AG09319 (cell line): ENCODE measurements around the gene NSD1.
"Not testable (repeated sequence)": the region's sequence is repeated elsewhere in the genome, so short reads cannot be mapped to it uniquely, and the experiment has no call there.

Source experiments
- DNase-seq: peaks from one replicate; pipeline ENCODE4 v3.0.0-alpha.2; 2010; ENCODE audit warnings: low read depth; ENCODE audit errors: extremely low read depth
- CTCF ChIP-seq: IDR thresholded peaks from 2 replicates; pipeline ENCODE4 v1.5.1; 2011; ENCODE audit warnings: low read depth, mild to moderate bottlenecking, inconsistent platforms, low read length, moderate library complexity

The NSD1 gene

GRCh38 chr5:177142778-177143177, 9.2 kb downstream of the NSD1 start:
- DNase-seq, result no peak
- no peak for TF ChIP-seq CTCF

GRCh38 chr5:177146891-177147638, 13.5 kb downstream of the NSD1 start:
- no peak for DNase-seq
- TF ChIP-seq CTCF, result no peak

GRCh38 chr5:177150061-177150460, 16.5 kb downstream of the NSD1 start:
- DNase-seq, result not testable (repeated sequence)

- DNase-seq, result no peak
Observed at GRCh38 chr5:177154003-177154643, 20.6 kb downstream of the NSD1 start.

GRCh38 chr5:177162379-177162778, 28.8 kb downstream of the NSD1 start:
- no peak for TF ChIP-seq CTCF
- DNase-seq, result no peak

More at GRCh38 chr5:177154003-177154643, 20.6 kb downstream of the NSD1 start:
- TF ChIP-seq CTCF, result no peak

GRCh38 chr5:177163500-177163899, 29.9 kb downstream of the NSD1 start:
- no peak for DNase-seq
- no peak for TF ChIP-seq CTCF

- no peak for DNase-seq
- TF ChIP-seq CTCF, result no peak
Observed at GRCh38 chr5:177169271-177169670, 35.7 kb downstream of the NSD1 start.
